HL-60 (cell line): ENCODE data around the gene C22orf15.

Experiments
- POLR2AphosphoS5 ChIP-seq: IDR thresholded peaks from 2 replicates; pipeline ENCODE4 v1.6.1; 2012; ENCODE audit warnings: low read depth
- REST ChIP-seq: IDR thresholded peaks from 2 replicates; pipeline ENCODE4 v1.6.1; 2012; ENCODE audit warnings: low read depth; ENCODE audit not compliant: insufficient replicate concordance

GRCh38 chr22:23791738-23792645 is 29.2 kb downstream of the C22orf15 start:
- TF ChIP-seq POLR2AphosphoS5 (no peak), REST (no peak)
